ENCODE data around the gene ZNF638. TPM values are rescaled to one million over a fixed set of nuclear protein-coding genes. Genes with fewer than 3 reads are reported as not detected.
"Not testable (repeated sequence)": the region's sequence is repeated elsewhere in the genome, so short reads cannot be mapped to it uniquely, and the experiment has no call there.

The ZNF638 gene
- total RNA-seq, 1 donor from 2014 or later = 91.7 TPM

GRCh38 chr2:71306762-71307161 is 24.8 kb upstream of the ZNF638 start:
- H3K27me3 Mint-ChIP-seq (ENCODE audit: low read depth, unreplicated experiment) = no peaks in the 10 kb centered on the region
- TF ChIP-seq CTCF (IDR thresholded peaks at IDR 0.05; ENCODE audit: insufficient read depth, low read depth, low read length) (no peak), EZH2 (IDR thresholded peaks at IDR 0.05; ENCODE audit: insufficient read depth, low read length) (no peak)
- Histone ChIP-seq H3K79me2 (ENCODE audit: insufficient read depth, low read length) (no peaks in the 10 kb centered on the region), H3K27ac (ENCODE audit: low read depth, low read length) (no peak overlapping the region), H3K36me3 (ENCODE audit: insufficient read depth, low read length) (no peaks in the 10 kb centered on the region), H2AFZ (ENCODE audit: low read depth, low read length) (no peak overlapping the region), H3K9ac (ENCODE audit: low read length) (no peak overlapping the region), H4K20me1 (ENCODE audit: insufficient read depth, low read length) (no peaks in the 10 kb centered on the region), H3K4me1 (ENCODE audit: insufficient read depth, low read length) (no peaks in the 10 kb centered on the region), H3K9me3 (ENCODE audit: insufficient read depth, low read depth, low read length) (no peaks in the 10 kb centered on the region), H3K27me3 (ENCODE audit: insufficient read depth, low read length) (no peaks in the 10 kb centered on the region), H3K4me2 (ENCODE audit: low read length) (peak overlapping the region; percentile 23), H3K4me3 (ENCODE audit: insufficient read depth, low read depth, low read length) (no peak overlapping the region)
- peaks cover 5% of the 10 kb centered on the region for H3K4me1 Mint-ChIP-seq (ENCODE audit: low read depth, unreplicated experiment)
- DNase-seq (ENCODE audit: low read depth) = peak; percentile 96
- H3K27ac Mint-ChIP-seq (ENCODE audit: unreplicated experiment) = no peak overlapping the region
- H3K36me3 Mint-ChIP-seq (ENCODE audit: low read depth, unreplicated experiment) = no peaks in the 10 kb centered on the region
- no peaks in the 10 kb centered on the region for H3K9me3 Mint-ChIP-seq (ENCODE audit: unreplicated experiment)
- no peak overlapping the region for H3K4me3 Mint-ChIP-seq (ENCODE audit: unreplicated experiment)
- peak; percentile 32 for FAIRE-seq

- peaks cover 10% of the 10 kb centered on the region for H3K9me3 Mint-ChIP-seq (ENCODE audit: unreplicated experiment)
- no peaks in the 10 kb centered on the region for H3K27me3 Mint-ChIP-seq (ENCODE audit: low read depth, unreplicated experiment)
- H3K27ac ChIP-seq (ENCODE audit: low read depth, low read length) = no peak overlapping the region
- H3K4me3 Mint-ChIP-seq (ENCODE audit: unreplicated experiment) = no peak overlapping the region
- H3K36me3 ChIP-seq (ENCODE audit: insufficient read depth, low read length) = no peaks in the 10 kb centered on the region
- no peaks in the 10 kb centered on the region for H3K9me3 ChIP-seq (ENCODE audit: insufficient read depth, low read depth, low read length)
- H4K20me1 ChIP-seq (ENCODE audit: insufficient read depth, low read length) = no peaks in the 10 kb centered on the region
- H3K4me1 Mint-ChIP-seq (ENCODE audit: low read depth, unreplicated experiment) = no peaks in the 10 kb centered on the region
- no peaks in the 10 kb centered on the region for H3K79me2 ChIP-seq (ENCODE audit: insufficient read depth, low read length)
- H3K9ac ChIP-seq (ENCODE audit: low read length) = no peak overlapping the region
- FAIRE-seq (no peak), DNase-seq (ENCODE audit: low read depth) (no peak)
- TF ChIP-seq CTCF (IDR thresholded peaks at IDR 0.05; ENCODE audit: insufficient read depth, low read depth, low read length) (no peak), EZH2 (IDR thresholded peaks at IDR 0.05; ENCODE audit: insufficient read depth, low read length) (no peak)
- H3K27ac Mint-ChIP-seq (ENCODE audit: unreplicated experiment) = no peak overlapping the region
- H3K4me1 ChIP-seq (ENCODE audit: insufficient read depth, low read length) = no peaks in the 10 kb centered on the region
- no peak overlapping the region for H3K4me2 ChIP-seq (ENCODE audit: low read length)
- H3K36me3 Mint-ChIP-seq (ENCODE audit: low read depth, unreplicated experiment) = no peaks in the 10 kb centered on the region
- no peak overlapping the region for H2AFZ ChIP-seq (ENCODE audit: low read depth, low read length)
- H3K27me3 ChIP-seq (ENCODE audit: insufficient read depth, low read length) = no peaks in the 10 kb centered on the region
- no peak overlapping the region for H3K4me3 ChIP-seq (ENCODE audit: insufficient read depth, low read depth, low read length)
Observed at GRCh38 chr2:71313016-71313766, 18.4 kb upstream of the ZNF638 start.

GRCh38 chr2:71317060-71317459 is 14.5 kb upstream of the ZNF638 start:
- no peak for FAIRE-seq
- no peaks in the 10 kb centered on the region for H3K27me3 Mint-ChIP-seq (ENCODE audit: low read depth, unreplicated experiment)
- Histone ChIP-seq H3K9ac (ENCODE audit: low read length) (no peak overlapping the region), H3K27ac (ENCODE audit: low read depth, low read length) (no peak overlapping the region), H3K9me3 (ENCODE audit: insufficient read depth, low read depth, low read length) (no peaks in the 10 kb centered on the region), H3K4me2 (ENCODE audit: low read length) (no peak overlapping the region), H3K27me3 (ENCODE audit: insufficient read depth, low read length) (no peaks in the 10 kb centered on the region), H3K4me1 (ENCODE audit: insufficient read depth, low read length) (no peaks in the 10 kb centered on the region), H3K36me3 (ENCODE audit: insufficient read depth, low read length) (no peaks in the 10 kb centered on the region), H4K20me1 (ENCODE audit: insufficient read depth, low read length) (no peaks in the 10 kb centered on the region), H3K79me2 (ENCODE audit: insufficient read depth, low read length) (no peaks in the 10 kb centered on the region), H2AFZ (ENCODE audit: low read depth, low read length) (no peak overlapping the region), H3K4me3 (ENCODE audit: insufficient read depth, low read depth, low read length) (no peak overlapping the region)
- peaks cover 34% of the 10 kb centered on the region for H3K9me3 Mint-ChIP-seq (ENCODE audit: unreplicated experiment)
- H3K4me3 Mint-ChIP-seq (ENCODE audit: unreplicated experiment) = no peak overlapping the region
- TF ChIP-seq CTCF (IDR thresholded peaks at IDR 0.05; ENCODE audit: insufficient read depth, low read depth, low read length) (no peak), EZH2 (IDR thresholded peaks at IDR 0.05; ENCODE audit: insufficient read depth, low read length) (no peak)
- H3K27ac Mint-ChIP-seq (ENCODE audit: unreplicated experiment) = no peak overlapping the region
- no peaks in the 10 kb centered on the region for H3K4me1 Mint-ChIP-seq (ENCODE audit: low read depth, unreplicated experiment)
- no peaks in the 10 kb centered on the region for H3K36me3 Mint-ChIP-seq (ENCODE audit: low read depth, unreplicated experiment)
- DNase-seq (ENCODE audit: low read depth) = no peak

GRCh38 chr2:71317900-71318299 is 13.7 kb upstream of the ZNF638 start:
- not testable (repeated sequence) for H3K4me3 Mint-ChIP-seq (ENCODE audit: unreplicated experiment); DNase-seq (ENCODE audit: low read depth); H3K79me2 ChIP-seq (ENCODE audit: insufficient read depth, low read length); H3K36me3 ChIP-seq (ENCODE audit: insufficient read depth, low read length); H2AFZ ChIP-seq (ENCODE audit: low read depth, low read length); H4K20me1 ChIP-seq (ENCODE audit: insufficient read depth, low read length); H3K27me3 Mint-ChIP-seq (ENCODE audit: low read depth, unreplicated experiment); H3K9ac ChIP-seq (ENCODE audit: low read length); H3K27me3 ChIP-seq (ENCODE audit: insufficient read depth, low read length); FAIRE-seq; H3K27ac ChIP-seq (ENCODE audit: low read depth, low read length); H3K9me3 ChIP-seq (ENCODE audit: insufficient read depth, low read depth, low read length); H3K4me1 ChIP-seq (ENCODE audit: insufficient read depth, low read length); H3K27ac Mint-ChIP-seq (ENCODE audit: unreplicated experiment); H3K4me3 ChIP-seq (ENCODE audit: insufficient read depth, low read depth, low read length); H3K36me3 Mint-ChIP-seq (ENCODE audit: low read depth, unreplicated experiment); H3K4me2 ChIP-seq (ENCODE audit: low read length); H3K4me1 Mint-ChIP-seq (ENCODE audit: low read depth, unreplicated experiment)
- peaks cover 39% of the 10 kb centered on the region for H3K9me3 Mint-ChIP-seq (ENCODE audit: unreplicated experiment)
